SK-N-SH (cell line): ENCODE results near the gene CSNK1D.

Experiments used
- CHD2 ChIP-seq: fragments of 150-350 bp; IDR thresholded peaks from 2 replicates; pipeline ENCODE4 v1.6.1; 2018; ENCODE audit warnings: low read length; ENCODE audit not compliant: partially characterized antibody
- CTCF ChIP-seq: fragments of 200-600 bp; sonication (generic); IDR thresholded peaks from 2 replicates; pipeline ENCODE4 v1.6.1; 2017; ENCODE audit warnings: antibody characterized with exemption, mild to moderate bottlenecking, moderate library complexity
- GABPA ChIP-seq: IDR thresholded peaks from 2 replicates; pipeline ENCODE4 v1.4.0; 2012; ENCODE audit warnings: low read depth, mild to moderate bottlenecking
- GATA2 ChIP-seq: sonication (generic); formaldehyde crosslinking; IDR thresholded peaks from 2 replicates; pipeline ENCODE4 v1.5.0; 2020; ENCODE audit warnings: mild to moderate bottlenecking, missing genetic modification reagents
- IRF3 ChIP-seq: fragments of 150-350 bp; IDR thresholded peaks from 2 replicates; pipeline ENCODE4 v1.6.1; 2016; ENCODE audit warnings: mild to moderate bottlenecking, low read depth, low read length
- PBX3 ChIP-seq: IDR thresholded peaks from 2 replicates; pipeline ENCODE4; 2012
- POLR2AphosphoS5 ChIP-seq: IDR thresholded peaks from 2 replicates; pipeline ENCODE4 v1.6.1; 2012; ENCODE audit warnings: low read depth, low read length
- RAD21 ChIP-seq: IDR thresholded peaks from 2 replicates; pipeline ENCODE4 v1.6.1; 2012; ENCODE audit warnings: mild to moderate bottlenecking, low read length
- SIN3A ChIP-seq: IDR thresholded peaks from 2 replicates; pipeline ENCODE4 v1.6.1; 2012; ENCODE audit warnings: low read depth, mild to moderate bottlenecking, low read length, moderate library complexity, borderline replicate concordance
- USF1 ChIP-seq: IDR thresholded peaks from 2 replicates; pipeline ENCODE4 v1.4.0; 2012; ENCODE audit warnings: low read depth, borderline replicate concordance
- YY1 ChIP-seq: IDR thresholded peaks from 2 replicates; pipeline ENCODE4 v1.4.0; 2012; ENCODE audit warnings: low read depth, mild to moderate bottlenecking

- TF ChIP-seq POLR2AphosphoS5 (no peak), CTCF (no peak), RAD21 (no peak), USF1 (no peak), CHD2 (no peak), GATA2 (CRISPR knock-in tag) (no peak), PBX3 (no peak), GABPA (no peak), IRF3 (no peak), SIN3A (no peak), YY1 (no peak)
These were observed 72.0 kb downstream of the CSNK1D start for GRCh38 chr17:82201498-82201910.
